ENCODE measurements around the gene CDK11A. TPM values are rescaled to one million over a fixed set of nuclear protein-coding genes. Genes with fewer than 3 reads are reported as not detected.
"Not testable (repeated sequence)": the region's sequence is repeated elsewhere in the genome, so short reads cannot be mapped to it uniquely, and the experiment has no call there.

The CDK11A gene
- total RNA-seq, 1 donor from 2014 or later, result 59.4 TPM

DNA sequence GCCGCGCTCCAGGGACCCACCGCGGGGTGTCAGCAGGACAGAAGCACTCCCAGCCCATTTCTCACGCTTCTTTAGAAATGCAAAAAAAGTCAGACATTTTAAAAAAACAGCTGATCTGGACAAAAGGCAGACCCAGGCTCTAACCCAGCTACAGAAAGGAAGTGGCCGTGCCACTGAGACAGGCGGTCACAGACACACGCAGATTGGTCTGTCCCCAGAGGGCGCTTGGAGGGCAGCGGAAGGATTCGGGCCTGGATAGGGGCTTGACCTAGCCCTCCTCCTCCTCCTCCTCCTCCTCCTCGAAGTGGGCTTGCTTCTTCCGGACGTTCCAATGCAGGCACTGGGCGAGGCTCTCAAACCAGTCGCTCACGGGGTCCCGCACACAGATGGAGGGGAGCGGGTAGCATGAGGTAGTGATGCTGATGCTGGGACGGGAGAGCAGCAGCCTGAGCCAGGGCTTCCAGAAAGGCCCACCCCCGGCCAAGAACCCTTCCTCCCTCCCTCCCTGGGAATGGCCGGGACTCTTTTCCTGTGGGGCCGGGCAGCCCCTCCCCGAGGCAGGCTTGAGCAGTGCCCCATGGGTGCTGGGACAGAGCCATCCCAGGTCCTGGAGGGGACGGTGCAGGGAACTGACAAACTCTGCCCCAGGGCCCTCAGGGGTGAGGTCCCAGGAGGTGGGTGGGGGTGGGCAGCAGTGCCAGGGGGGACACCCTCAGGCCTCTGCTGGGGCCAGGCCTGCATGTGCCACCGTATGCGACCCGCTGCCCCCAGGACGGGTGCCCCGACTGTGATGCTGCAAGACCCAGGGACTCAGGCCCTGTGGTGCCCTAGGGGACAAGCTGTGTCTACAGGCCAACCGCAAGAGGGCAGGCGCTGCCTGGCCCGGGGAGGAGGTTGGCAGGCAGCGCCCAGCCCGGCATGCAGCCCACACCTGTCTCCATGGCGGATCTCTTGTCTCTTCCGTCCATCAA lies 28.8 kb upstream of the CDK11A start:
- Mint-ChIP-seq H3K27ac (no peak overlapping the region), H3K4me1 (ENCODE audit: low read depth) (no peaks in the 10 kb centered on the region), H3K36me3 (ENCODE audit: insufficient read depth) (peaks cover 5% of the 10 kb centered on the region), H3K4me3 (ENCODE audit: low read depth) (no peak overlapping the region), H3K9me3 (ENCODE audit: low read depth) (no peaks in the 10 kb centered on the region), H3K27me3 (no peaks in the 10 kb centered on the region)
- no peak for TF ChIP-seq CTCF (IDR thresholded peaks at IDR 0.05; ENCODE audit: unreplicated experiment)
- no peak for DNase-seq (ENCODE audit: low spot score, unreplicated experiment)

GRCh38 chr1:1752190-1752589 lies 28.0 kb upstream of the CDK11A start:
- no peak for TF ChIP-seq CTCF (IDR thresholded peaks at IDR 0.05; ENCODE audit: unreplicated experiment)
- no peak overlapping the region for H3K27ac Mint-ChIP-seq
- H3K27me3 Mint-ChIP-seq, result no peaks in the 10 kb centered on the region
- H3K9me3 Mint-ChIP-seq (ENCODE audit: low read depth), result no peaks in the 10 kb centered on the region
- no peak for DNase-seq (ENCODE audit: low spot score, unreplicated experiment)
- no peak overlapping the region for H3K4me3 Mint-ChIP-seq (ENCODE audit: low read depth)
- no peaks in the 10 kb centered on the region for H3K4me1 Mint-ChIP-seq (ENCODE audit: low read depth)
- peaks cover 5% of the 10 kb centered on the region for H3K36me3 Mint-ChIP-seq (ENCODE audit: insufficient read depth)

- not testable (repeated sequence) for H3K4me3 Mint-ChIP-seq (ENCODE audit: low read depth); H3K27me3 Mint-ChIP-seq; H3K27ac Mint-ChIP-seq; H3K9me3 Mint-ChIP-seq (ENCODE audit: low read depth); H3K36me3 Mint-ChIP-seq (ENCODE audit: insufficient read depth); H3K4me1 Mint-ChIP-seq (ENCODE audit: low read depth); DNase-seq (ENCODE audit: low spot score, unreplicated experiment)
Measured at GRCh38 chr1:1749941-1750340, 25.8 kb upstream of the CDK11A start.

DNA sequence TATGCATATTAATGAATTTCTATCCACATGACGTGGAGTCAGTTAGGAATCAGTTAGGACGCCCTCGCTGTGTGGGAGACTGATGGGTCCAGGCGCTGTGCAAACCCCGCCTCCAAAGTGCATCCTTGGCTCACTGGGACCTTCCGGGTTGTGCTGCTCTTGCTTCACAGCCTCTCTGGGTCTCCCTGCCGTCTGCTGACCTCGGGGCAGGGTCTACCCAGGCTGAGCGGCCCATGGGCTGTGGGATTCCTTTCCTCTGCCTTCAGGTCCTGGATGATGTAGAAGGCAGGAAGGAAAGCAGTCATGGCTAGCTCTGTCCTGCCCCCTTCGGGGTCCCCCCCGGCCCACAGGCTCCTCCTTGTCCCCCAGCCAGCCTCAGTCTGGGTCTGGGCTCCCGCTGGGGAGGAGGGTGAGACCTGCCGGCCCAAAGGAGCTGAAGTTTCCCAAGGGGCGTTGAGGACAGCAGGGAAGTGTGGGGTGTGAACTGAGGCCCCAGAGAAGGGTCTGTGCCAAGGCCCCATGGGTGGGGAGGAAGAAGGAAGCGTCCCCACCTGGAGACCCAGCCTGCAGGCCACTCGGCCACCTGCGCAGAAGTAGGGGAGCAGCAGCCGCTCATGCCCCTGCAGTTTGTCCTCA lies 24.6 kb upstream of the CDK11A start:
- no peaks in the 10 kb centered on the region for H3K9me3 Mint-ChIP-seq (ENCODE audit: low read depth)
- no peak for TF ChIP-seq CTCF (IDR thresholded peaks at IDR 0.05; ENCODE audit: unreplicated experiment)
- peak overlapping the region; percentile 15 for H3K27ac Mint-ChIP-seq
- no peaks in the 10 kb centered on the region for H3K4me1 Mint-ChIP-seq (ENCODE audit: low read depth)
- H3K27me3 Mint-ChIP-seq, result no peaks in the 10 kb centered on the region
- H3K4me3 Mint-ChIP-seq (ENCODE audit: low read depth), result no peak overlapping the region
- peaks cover 2% of the 10 kb centered on the region for H3K36me3 Mint-ChIP-seq (ENCODE audit: insufficient read depth)
- DNase-seq (ENCODE audit: low spot score, unreplicated experiment), result no peak

DNA sequence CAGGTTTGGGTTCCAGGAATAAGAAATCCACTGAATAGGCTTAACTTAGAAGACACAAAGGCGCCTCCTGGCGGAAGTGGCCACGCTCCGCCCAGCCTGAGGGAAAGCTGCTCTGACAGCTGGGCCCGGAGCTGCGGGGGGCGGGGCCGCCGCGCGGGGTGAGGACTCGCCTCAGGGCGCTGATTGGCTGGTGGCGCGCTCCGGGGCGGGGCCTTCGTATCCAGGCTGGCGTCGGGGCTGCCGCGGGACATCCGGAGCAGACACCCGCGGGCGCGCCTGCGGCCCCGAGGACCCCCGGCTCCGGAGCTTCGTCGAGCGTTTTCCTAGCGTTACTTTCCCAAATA lies 22.4 kb upstream of the CDK11A start:
- peak overlapping the region; percentile 74 for H3K4me3 Mint-ChIP-seq (ENCODE audit: low read depth)
- not testable (repeated sequence) for DNase-seq (ENCODE audit: low spot score, unreplicated experiment); H3K27ac Mint-ChIP-seq; H3K36me3 Mint-ChIP-seq (ENCODE audit: insufficient read depth); H3K4me1 Mint-ChIP-seq (ENCODE audit: low read depth); H3K27me3 Mint-ChIP-seq; H3K9me3 Mint-ChIP-seq (ENCODE audit: low read depth)

- peak; percentile 68 for DNase-seq (ENCODE audit: low spot score, unreplicated experiment)
- H3K9me3 Mint-ChIP-seq (ENCODE audit: low read depth), result not testable (repeated sequence)
- peak overlapping the region; percentile 97 for H3K27ac Mint-ChIP-seq
Measured at GRCh38 chr1:1745651-1746565, 21.8 kb upstream of the CDK11A start.

DNA sequence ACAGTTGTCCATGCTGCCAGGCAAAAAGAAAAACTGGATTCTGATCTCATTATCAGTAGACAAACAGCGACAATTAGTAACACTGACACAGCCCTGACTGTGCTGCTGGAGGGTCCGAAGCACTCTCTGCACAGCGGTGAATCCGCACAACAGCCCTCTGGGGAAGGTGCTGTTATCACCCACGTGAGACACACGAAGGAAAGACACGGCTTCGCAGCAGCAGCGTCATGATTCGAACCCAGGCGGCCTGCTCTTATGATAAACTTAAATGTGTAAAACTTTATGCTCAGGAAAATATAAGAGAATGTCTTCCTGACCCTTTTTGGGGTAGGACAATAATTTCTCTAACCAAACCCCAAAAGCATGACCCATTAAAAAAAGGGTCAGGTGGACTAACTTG lies 18.4 kb upstream of the CDK11A start:
- not testable (repeated sequence) for H3K9me3 Mint-ChIP-seq (ENCODE audit: low read depth); H3K27me3 Mint-ChIP-seq; H3K4me1 Mint-ChIP-seq (ENCODE audit: low read depth); H3K36me3 Mint-ChIP-seq (ENCODE audit: insufficient read depth); DNase-seq (ENCODE audit: low spot score, unreplicated experiment); H3K27ac Mint-ChIP-seq
- H3K4me3 Mint-ChIP-seq (ENCODE audit: low read depth), result peak overlapping the region; percentile 14

More at GRCh38 chr1:1745651-1746565, 21.8 kb upstream of the CDK11A start:
- H3K4me1 Mint-ChIP-seq (ENCODE audit: low read depth); H3K36me3 Mint-ChIP-seq (ENCODE audit: insufficient read depth); H3K27me3 Mint-ChIP-seq: not testable (repeated sequence)
- peak overlapping the region; percentile 74 for H3K4me3 Mint-ChIP-seq (ENCODE audit: low read depth)

GRCh38 chr1:1741013-1741412 lies 16.9 kb upstream of the CDK11A start:
- H3K27ac Mint-ChIP-seq; H3K9me3 Mint-ChIP-seq (ENCODE audit: low read depth); DNase-seq (ENCODE audit: low spot score, unreplicated experiment); H3K36me3 Mint-ChIP-seq (ENCODE audit: insufficient read depth); H3K4me3 Mint-ChIP-seq (ENCODE audit: low read depth); H3K27me3 Mint-ChIP-seq; H3K4me1 Mint-ChIP-seq (ENCODE audit: low read depth): not testable (repeated sequence)

- H3K36me3 Mint-ChIP-seq (ENCODE audit: insufficient read depth); H3K4me3 Mint-ChIP-seq (ENCODE audit: low read depth); H3K27ac Mint-ChIP-seq; H3K9me3 Mint-ChIP-seq (ENCODE audit: low read depth); H3K4me1 Mint-ChIP-seq (ENCODE audit: low read depth); DNase-seq (ENCODE audit: low spot score, unreplicated experiment); H3K27me3 Mint-ChIP-seq: not testable (repeated sequence)
Measured at GRCh38 chr1:1738799-1739337, 14.7 kb upstream of the CDK11A start.

Data from progenitor cell of endocrine pancreas (in vitro differentiated cells).